Renal cortex interstitium (tissue), 11 donors: Measurements from ENCODE around the gene ZNF451. TPM values are rescaled to one million over a fixed set of nuclear protein-coding genes. Genes with fewer than 3 reads are reported as not detected.

Experiments
- DNase-seq, 11 donors: peaks; one replicate each; pipeline ENCODE4 v3.0.0-alpha.2; 2013; ENCODE audit warnings: low read depth in 9 of 11, low spot score in 4 of 11; ENCODE audit errors: extremely low read depth in 1 of 11
- polyA plus RNA-seq, 3 donors: library from polyadenylated mRNA; unstranded; fragments of 120-200 nt; gene quantifications; one replicate each; pipeline ENCODE4 v1.2.1, GENCODE V29; 2013; ENCODE audit not compliant: insufficient read length in 3 of 3

The ZNF451 gene
- polyA plus RNA-seq, 3 donors = 31.0 to 46.6 (median 39.1) TPM

DNA sequence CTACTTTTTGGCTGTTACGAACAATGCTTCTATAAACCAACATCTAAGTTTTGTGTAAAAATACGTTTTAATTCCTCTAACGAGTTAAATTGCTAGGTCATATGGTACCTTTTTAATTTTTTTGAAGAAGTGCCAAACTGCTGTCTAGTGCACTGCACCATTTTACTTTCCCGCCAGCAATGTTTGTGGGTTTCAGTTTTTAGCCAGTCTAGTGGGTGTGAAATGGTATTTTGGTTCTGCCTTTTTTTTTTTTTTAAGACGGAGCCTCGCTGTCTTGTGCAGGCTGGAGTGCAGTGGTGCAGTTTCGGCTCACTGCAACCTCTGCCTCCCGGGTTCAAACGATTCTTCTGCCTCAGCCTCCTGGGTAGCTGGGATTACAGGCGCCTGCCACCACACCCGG is 48.0 kb downstream of the ZNF451 start:
- no peak for DNase-seq

DNA sequence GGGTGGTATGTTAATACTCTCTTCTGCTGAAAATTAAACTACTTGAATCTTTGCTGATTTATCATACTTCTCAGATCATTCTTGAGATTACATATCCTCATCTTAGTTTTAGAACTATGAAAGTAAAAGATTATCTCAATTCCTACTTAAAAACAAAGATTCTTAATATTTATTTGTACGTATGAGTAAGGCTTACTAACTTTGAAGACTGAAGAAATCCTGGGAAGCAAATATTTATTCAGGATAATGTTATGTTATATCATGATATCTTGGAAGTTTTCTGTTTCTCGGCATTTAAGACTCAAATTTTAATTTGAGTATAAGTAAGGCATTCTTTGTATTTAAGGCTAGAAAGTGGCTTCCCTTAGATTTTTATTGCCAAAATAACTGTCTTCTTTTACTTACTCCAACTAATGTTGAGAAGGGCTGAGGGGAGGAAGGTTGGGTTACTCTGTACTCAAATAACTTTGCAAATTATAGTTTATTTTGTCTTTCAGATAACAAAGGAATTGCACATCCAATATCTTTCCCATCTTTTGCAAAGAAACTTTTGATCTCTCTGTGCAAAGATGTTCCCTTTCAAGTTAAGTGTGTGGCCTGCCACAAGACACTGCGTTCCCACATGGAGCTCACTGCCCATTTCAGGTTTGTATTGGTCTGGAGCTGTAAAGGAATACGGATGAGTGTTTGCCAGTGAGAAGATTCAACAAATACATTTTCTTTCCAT is 51.6 kb downstream of the ZNF451 start:
- DNase-seq = no peak

DNA sequence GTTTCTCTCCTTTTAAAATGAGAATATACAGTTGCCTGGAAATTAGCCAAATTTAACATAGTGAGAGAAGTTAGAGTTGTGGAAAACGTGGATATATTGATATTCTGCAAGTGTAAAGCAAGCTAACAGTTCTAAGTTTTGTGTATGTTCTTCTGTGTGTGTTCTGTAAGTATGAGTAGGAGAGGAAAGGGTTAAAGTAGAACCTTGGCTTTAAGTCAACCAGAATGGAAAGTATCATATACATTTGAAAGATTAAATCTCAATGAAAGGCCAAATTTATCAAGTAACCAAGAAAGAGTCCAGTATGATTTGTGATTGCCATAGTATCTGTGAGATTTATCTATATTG is 52.2 kb downstream of the ZNF451 start:
- no peak for DNase-seq

DNA sequence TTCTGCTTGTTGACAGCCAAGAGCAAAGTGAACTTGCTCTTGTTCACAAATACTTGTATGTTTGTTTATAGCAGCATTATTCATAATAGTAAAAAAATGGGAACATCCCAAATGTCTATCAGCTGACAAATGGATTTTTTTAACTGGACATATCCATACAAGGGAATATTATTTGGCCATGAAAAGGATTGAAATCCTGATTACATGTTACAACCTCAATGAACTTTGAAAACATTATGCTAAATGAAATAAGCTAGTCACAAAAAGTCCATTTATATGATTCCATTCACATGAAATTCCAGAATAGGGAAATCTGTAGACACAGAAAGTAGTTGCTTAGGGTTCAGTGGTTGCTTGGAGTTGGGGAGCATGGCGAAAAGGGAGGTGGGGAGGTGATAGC is 53.7 kb downstream of the ZNF451 start:
- DNase-seq = no peak

DNA sequence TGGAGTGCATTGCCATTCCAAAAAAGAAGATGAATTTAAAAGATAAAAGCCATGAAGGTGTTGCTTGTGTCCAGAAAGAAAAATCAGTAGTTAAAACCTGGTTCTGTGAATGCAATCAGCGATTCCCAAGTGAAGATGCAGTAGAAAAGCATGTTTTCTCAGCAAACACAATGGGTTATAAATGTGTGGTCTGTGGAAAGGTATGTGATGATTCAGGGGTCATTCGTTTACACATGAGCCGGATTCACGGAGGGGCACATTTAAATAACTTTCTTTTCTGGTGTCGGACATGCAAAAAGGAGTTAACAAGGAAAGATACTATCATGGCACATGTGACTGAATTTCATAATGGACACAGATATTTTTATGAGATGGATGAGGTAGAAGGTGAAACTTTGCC is 57.4 kb downstream of the ZNF451 start:
- no peak for DNase-seq

DNA sequence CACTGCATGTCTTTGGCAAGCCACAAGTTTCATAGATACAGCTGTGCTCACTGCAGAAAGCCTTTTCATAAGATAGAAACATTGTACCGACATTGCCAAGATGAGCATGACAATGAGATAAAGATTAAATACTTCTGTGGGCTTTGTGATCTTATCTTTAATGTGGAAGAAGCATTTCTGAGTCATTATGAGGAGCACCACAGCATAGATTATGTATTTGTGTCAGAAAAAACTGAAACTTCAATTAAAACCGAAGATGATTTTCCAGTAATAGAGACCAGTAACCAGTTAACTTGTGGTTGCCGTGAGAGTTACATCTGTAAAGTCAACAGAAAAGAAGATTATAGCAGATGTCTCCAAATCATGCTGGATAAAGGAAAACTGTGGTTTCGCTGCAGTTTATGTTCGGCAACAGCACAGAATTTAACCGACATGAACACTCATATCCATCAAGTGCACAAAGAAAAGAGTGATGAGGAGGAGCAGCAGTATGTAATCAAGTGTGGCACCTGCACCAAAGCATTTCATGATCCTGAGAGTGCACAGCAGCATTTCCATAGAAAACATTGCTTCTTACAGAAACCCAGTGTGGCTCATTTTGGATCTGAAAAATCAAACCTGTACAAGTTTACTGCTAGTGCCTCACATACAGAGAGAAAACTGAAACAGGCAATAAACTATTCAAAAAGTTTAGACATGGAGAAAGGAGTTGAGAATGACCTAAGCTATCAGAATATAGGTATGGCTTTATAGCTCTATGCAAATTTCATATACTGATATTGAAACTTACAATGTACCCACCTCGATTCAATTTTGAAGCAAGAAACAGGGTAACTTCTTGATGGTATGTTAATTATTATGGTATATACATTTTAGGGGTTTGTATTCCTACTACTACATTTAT is 58.2 kb downstream of the ZNF451 start:
- DNase-seq = no peak

DNA sequence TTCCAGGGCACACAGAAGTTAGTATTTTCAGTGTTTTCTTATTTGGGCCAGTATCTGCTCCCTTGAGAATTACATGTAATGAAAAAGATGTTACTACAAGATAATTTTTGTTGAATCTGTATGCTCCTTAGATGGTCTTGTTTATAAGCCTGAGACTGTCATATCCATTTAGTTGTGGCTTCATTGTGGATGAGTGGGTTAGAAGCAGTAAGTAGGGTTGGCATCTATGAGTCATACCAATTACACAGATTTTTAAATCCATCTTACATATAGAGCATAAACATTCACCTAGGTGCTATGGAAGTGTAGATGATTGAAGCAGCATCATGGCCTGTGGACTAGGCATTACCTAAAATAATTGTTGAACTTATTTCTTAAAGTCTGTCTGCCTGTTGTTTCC is 68.7 kb downstream of the ZNF451 start:
- DNase-seq = no peak

DNA sequence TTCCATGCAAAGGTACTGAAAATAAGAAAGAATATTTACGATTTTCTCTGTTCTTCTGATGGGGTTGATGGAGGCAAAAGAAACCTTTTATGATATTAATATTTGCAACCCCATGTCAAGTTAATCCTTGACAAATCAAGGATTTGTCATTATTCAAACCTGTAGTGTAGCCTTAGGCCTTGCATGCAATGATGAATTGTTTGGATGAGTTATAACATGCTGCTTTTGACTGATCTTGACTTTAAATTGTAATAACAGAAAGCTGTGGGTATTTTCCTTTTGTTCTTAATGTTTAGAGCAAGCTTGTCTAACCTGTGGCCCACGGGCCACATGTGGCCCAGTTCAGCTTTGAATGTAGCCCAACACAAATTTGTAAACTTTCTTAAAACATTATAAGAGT is 69.1 kb downstream of the ZNF451 start:
- no peak for DNase-seq

DNA sequence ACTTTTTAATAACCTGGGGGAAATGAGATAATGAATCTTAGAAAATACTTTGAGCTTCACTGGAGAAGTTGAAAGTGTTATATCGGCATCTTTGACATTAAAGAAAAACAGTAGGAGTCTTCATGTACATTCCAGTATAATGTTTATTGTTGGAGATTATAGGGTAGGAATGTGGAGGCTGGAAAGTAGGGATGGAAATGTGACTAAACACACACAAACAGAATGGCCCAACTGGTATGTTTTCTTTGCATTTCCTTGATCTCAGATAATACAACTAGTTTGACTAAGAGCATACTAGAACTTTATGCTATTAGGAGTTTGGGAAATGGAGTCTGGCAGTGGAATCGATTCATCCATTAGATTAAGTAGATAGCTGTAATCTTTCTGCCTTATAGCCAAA is 72.0 kb downstream of the ZNF451 start:
- no peak for DNase-seq

DNA sequence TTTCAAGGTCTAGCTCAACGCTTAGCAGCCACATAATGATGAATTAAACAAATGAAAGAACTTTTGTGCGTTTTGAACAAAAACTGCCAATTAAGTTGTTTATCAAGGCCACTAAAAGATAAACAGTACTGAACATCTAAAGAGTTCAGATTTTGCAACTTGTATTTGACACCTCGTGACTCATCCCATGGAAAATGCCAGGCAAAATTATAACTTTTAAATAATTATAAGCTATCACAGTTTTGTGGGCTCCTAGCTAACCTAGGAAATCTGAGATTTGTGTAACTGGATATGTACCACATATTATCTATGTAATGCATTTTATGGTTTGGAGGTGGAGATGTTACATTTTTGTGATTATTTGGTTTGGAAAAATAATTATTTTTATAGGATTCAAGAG is 72.5 kb downstream of the ZNF451 start:
- no peak for DNase-seq

DNA sequence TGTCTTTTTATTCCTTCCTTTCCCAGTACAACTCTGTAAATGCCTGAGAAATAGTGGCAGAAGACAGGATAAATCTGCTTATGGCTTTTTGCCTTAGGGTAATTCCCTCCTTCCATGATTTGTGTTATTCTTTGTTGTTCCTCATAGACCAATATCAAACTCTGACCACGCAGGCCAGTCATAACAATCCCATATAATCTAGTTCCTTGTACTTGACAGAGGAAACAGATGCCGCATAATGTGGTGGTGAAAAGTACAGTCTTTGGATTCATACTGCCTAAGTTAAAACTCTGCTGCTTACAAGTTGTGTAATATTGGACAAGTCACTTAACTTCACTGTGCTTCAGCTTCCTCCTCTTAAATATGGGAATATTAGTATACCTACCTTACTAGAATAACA is 74.0 kb downstream of the ZNF451 start:
- DNase-seq = no peak

DNA sequence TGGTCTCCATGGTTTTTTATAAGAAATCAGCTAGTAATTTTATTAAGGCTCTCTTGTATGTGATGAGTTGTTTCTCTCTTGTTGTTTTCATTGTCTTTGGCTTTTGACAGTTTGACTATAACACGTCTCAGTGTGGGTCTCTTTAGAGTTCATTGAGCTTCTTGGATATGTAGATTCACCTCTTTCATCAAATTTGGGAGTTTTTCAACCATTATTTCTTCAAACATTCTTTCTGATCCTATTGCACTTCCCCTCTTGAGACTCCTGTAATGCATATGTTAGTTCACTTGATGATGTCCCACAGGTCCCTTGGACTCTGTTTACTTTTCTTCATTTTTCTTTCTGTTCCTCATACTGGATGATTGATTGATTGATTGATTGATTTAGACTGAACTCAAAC is 75.1 kb downstream of the ZNF451 start:
- no peak for DNase-seq

DNA sequence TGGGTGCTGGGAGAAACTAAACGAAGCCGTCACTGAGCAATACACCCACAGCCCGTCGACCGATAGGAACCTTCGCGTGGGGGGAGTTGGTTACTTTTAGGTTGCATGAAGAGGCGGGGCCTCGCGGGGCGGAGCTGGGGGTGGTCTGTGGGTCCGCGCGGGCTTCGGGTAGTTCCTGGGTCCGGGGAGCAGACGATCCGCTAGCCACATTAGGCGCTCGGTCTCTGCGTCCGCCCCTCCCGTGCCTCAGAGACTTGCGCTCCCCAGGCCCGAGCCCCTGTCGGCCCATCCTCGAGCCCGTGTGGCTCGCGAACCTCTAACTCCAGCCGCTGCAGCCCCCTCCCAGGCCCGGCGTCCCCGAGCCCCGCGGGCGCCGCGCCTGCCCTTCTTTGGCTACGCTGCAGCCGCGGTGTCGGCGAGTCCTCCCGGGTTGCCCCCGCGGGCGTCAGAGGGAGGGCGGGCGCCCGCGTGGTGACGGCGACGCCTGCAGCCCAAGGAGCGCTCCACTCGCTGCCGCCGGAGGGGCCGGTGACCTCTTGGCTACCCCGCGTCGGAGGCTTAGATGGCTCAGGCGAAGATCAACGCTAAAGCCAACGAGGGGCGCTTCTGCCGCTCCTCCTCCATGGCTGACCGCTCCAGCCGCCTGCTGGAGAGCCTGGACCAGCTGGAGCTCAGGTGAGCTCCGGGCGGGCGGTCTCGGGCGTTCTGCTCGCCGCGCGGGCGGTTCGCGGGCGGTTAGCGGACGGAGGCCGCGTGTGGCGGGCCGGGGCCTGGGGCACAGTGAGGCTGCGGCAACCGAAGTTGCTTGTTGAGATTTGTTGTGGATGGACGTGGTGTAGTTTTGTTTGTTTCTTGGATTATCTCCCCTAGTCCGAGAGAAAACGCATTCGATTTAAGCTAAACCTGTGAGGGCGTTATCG is 82.4 kb downstream of the ZNF451 start, which contains the start of gene BAG2:
BAG2 (plus strand) TSS at position 191 of the 920 bp plus-strand sequence; CDS start at position 563, 372 bp downstream.
- DNase-seq = peak in 10 of 11 donors; percentile 47 to 72 (median 65)

DNA sequence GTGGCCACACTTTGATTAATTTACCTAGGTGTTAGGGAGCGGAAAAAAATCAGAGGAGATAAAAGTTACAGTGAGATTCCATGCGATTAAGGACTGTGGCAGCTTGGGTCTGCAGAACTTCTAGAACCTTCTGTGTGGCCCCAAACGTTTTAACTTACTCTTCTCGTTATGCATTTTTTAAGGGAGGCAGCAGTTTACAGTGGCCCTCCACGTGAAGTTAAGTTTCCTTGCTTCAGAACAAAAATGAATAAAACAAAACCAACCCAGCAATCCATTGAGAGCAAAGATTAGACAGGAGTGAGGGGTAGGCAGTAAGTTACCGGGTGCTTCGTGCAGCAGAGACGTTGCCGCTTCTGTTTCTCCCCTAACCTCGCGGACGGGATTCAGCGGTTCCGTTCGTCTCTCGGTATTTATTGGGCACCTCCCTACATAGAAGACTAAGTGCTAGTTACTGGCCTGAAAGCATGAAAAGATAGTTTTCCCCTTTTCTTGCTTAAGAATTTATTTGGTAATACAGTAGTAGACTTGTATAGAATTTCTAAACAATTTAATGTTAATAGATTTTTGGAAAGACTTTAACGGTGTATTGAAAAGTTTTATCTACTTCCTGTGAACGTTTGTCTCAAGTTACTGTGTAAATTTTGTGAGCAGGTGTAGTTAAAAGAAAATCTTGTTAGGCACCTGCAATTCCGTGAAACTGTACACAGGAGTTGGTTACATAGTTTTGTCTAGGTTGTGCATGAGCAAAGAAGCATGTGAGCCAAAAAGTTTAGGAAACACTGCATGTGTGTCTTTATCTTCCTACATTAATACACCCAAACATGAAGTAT is 83.3 kb downstream of the ZNF451 start:
- DNase-seq = peak in 1 of 11 donors; percentile 10

DNA sequence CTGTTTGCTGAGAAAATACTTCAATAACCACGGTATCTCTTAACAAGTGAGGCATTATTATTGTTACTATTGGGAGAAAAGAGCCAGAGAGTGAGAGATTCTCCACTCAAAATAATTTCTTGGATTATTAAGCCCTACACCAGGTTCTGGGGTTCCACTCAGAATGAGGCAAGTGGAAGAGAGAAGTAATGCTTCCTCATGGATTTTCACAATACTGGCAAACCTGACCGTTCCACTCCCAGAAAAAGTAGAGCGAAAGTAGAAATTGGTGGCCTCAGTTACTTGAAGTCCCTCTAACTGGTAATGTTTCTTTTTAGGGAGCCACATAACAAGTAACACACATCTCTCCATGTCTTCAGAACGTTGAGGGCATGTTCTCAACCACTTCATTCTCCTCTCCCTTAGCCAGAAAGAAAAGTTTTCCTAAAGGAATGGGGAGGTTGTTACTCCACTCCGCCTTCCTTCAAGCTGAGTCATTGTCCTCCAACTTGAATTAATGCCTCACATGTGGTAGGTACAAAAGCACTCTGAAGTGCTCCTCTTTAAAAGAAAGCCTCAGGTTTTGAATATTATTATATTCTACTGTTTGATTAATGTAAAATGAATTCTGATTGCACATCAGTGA is 84.0 kb downstream of the ZNF451 start:
- no peak for DNase-seq

DNA sequence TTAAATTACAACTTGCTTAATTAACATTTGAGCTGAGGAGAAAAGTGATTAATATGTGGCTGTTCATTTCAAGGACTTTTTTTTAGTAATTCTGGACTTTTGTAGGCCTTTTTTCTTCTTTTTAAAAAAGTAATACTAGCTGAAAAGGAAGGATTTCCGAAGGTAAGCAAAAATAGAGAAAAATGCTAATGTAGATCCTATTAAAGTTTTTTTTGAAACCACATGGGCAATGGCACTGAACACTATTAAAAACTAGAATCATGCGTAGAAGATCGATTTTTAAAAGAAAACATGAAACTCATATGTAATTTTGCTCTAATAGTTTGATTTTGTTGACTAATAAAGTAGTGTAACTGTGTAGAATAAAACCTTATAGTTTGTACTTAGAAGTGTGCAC is 84.5 kb downstream of the ZNF451 start:
- DNase-seq = no peak

DNA sequence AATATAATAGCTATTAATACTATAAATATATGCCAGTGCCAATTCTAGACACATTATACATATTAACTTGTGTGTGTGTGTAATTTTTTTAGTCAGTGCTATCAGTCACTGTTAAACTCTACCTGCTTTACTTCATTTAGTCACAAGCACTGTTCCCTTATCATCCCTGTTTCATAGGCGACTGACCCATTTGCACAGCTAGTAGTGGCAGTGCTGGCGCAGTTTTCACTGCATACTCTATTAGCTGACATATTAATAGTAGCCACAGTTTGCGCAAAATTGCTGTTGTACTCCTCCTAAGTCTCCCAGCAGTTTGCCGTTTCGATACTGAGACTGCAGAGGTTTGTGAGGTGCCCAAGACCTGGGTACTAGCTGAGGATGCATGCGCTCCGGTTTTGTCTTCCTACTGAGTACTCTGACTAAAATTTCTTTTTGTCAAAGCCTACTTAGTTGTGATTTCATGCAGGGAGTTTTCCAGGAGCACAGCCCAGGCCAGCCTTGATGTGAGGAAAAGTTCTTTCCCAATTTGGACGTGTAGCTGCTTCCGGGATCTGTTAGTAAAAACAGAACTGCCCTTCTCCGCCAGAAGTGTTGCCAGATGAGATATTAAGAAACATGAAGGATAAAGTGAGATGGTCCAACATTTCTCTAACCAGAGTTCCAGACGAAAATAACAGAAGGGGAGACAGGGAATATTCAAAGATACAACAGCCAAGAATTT is 87.7 kb downstream of the ZNF451 start:
- no peak for DNase-seq

DNA sequence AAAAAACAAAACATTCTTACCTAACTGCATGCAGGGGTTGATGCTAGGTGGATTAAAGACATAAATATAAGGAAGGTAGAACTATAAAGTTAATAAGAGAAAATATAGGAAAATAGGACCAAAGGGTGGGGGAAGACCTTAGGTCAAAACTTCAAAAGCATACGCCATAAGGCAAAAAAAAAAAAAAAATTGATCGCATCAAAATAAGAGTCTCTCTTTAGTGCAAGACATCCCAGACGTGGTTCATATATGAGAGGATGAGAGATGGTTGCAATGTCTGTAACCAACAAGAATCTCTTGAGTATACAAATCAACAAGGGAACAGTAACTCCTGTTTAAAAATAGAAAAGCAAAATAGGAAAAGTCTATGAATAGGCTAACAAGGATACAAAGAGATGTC is 90.6 kb downstream of the ZNF451 start:
- DNase-seq = no peak
